Rectal smooth muscle tissue (tissue), 1 donor: ENCODE measurements around the gene WLS.

Source experiments
- H3K27ac ChIP-seq: one replicate; pipeline ENCODE4 v1.7.0; 2013; ENCODE audit warnings: low read depth, low read length, inconsistent platforms
- H3K27me3 ChIP-seq: one replicate; pipeline ENCODE4 v1.7.0; 2013; ENCODE audit warnings: low read length; ENCODE audit not compliant: control insufficient read depth, insufficient read depth
- H3K36me3 ChIP-seq: one replicate; pipeline ENCODE4 v1.7.0; 2013; ENCODE audit warnings: low read length; ENCODE audit not compliant: control insufficient read depth, insufficient read depth
- H3K4me1 ChIP-seq: one replicate; pipeline ENCODE4 v1.7.0; 2013; ENCODE audit warnings: low read length; ENCODE audit not compliant: control insufficient read depth, insufficient read depth
- H3K4me3 ChIP-seq: one replicate; pipeline ENCODE4 v1.7.0; 2013; ENCODE audit warnings: low read length
- H3K9ac ChIP-seq: one replicate; pipeline ENCODE4 v1.7.0; 2013; ENCODE audit warnings: low read length

WLS gene

DNA sequence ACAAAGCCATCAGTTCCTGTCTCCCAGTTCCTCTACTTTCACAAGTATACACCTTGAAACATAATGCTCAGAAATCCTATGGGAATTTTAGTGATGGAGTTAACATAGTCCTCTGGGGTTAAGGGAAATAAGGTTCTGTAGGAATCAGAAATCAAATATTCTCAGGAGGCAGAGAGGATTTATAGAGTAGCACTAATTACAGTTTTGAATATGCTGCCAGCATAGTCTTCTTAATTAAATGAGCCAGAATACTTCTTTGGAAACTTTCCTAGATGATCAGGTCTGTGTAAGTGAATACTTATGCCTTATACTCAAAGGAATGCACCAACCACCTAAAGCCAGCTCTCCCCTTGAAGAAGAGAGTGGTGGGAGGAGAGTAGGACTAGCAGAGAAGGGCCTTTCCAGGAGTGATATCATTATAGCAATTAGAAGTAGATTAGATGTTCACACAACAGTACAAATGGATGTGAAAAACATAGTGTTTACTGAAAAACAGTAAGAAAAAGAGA is 150.5 kb downstream of the WLS start:
- Histone ChIP-seq H3K36me3 (no peaks in the 10 kb centered on the region), H3K4me3 (no peak overlapping the region), H3K9ac (no peak overlapping the region), H3K27ac (no peak overlapping the region), H3K27me3 (no peaks in the 10 kb centered on the region), H3K4me1 (no peaks in the 10 kb centered on the region)

GRCh38 chr1:68078647-68079046 is 153.7 kb downstream of the WLS start:
- Histone ChIP-seq H3K4me1 (no peaks in the 10 kb centered on the region), H3K4me3 (no peak overlapping the region), H3K36me3 (no peaks in the 10 kb centered on the region), H3K27ac (no peak overlapping the region), H3K27me3 (no peaks in the 10 kb centered on the region), H3K9ac (no peak overlapping the region)
